ENCODE measurements around the gene GPR173.

The GPR173 gene, protein sequence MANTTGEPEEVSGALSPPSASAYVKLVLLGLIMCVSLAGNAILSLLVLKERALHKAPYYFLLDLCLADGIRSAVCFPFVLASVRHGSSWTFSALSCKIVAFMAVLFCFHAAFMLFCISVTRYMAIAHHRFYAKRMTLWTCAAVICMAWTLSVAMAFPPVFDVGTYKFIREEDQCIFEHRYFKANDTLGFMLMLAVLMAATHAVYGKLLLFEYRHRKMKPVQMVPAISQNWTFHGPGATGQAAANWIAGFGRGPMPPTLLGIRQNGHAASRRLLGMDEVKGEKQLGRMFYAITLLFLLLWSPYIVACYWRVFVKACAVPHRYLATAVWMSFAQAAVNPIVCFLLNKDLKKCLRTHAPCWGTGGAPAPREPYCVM

DNA sequence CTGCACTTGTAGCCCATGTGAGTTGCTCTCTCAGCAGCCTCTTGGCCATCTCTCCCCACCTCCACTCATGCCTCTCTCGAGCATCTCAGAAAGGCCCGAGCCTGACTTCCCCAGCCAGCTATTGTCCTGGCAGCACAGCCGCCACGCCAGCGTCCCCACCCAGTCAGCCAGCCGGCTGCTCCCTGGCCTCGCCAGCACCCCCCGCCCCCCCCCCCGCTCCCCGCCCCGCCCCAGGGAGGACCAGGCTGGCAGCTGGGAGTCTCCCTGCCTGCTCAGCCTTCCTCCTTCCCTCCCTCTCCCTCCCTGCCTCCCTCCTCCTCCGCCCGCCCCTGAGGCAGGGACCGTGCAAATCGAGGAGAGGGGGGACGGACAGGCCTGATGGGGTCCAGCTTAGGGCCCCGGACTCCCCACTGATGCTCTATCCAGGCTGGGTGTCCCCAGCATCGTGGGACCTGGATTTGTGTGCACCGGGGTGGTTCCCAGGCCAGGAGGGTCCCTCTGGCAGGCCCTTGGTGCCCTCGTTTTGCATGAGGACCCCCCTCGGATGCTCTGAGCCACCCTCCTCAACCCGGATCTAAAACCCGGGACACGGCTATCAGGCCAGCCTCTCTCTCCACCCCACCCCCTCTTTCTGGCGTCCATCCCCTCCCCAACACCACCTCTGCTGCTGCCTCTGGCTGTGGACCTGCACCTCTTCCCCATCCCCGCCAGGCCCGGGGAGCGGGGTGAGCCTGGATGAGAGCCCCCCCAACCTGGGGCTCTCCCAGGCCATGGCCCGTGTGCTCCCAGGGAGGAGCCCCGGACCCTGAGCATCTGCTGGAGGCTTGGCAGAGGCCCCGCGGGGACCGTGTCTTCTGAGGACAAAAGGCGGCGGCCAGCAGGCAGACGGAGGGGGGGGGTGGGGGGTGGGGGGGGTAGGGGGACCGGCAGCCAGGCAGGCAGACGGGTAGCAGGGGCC is at the start of gene GPR173:
GPR173 (plus strand) TSS at position 621 of the 958 bp plus-strand sequence. CDS start 27,833 bp downstream, outside the sequence.
- no peak for DNase-seq (ENCODE audit: low read depth in 3 of 3)

DNA sequence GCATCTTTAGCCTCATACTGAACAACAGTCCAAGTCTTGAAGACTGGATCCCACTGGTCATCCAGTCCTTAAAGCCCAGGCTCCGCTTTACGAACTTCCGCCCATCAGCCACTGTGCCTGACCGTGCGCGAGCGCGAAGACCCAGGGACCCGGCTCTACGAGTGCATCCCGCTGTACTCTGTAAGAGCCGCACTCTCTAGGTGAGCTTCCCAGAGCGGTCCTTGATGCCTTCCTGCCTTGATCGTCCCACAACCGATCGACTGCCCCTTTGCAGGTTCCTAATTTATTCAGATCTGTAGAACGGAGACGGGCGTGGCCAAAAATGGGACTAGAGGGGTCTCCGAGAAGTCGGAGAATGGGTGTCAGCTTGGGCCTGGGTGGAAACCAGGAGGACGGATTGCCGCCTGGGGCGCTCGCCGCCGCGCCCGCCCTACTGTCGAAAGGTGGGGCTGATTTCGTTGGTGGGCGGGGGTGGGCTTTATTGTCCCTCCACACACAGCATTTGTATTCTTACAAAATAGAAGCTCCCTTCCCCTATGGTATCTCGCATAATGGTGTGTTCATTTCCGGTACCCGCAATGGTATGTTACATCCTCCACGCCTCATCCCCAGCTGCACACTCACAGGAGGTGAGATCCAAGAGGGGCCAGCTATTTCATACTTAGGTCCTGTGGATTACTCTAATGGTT is 48.0 kb upstream of the GPR173 start:
- DNase-seq (ENCODE audit: low read depth in 3 of 3) = no peak

DNA sequence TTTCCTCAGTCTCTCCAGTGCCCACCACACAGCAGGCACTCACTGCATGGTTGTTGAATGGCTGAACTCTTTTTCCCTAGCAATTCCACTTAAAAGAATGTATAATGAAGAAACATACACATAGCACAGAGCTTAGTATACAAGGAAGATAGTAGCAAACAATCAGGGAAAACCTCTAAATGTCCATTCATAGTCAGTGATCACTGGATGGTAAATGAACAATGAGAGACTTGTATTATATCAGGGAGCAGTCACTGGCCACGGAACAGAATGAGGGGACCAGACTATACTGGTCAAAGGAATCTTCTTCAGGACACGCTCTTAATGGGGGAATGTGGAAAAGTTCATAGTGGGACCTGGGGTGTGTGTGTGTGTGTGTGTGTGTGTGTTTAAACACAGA is 46.6 kb upstream of the GPR173 start:
- DNase-seq (ENCODE audit: low read depth in 3 of 3) = no peak

DNA sequence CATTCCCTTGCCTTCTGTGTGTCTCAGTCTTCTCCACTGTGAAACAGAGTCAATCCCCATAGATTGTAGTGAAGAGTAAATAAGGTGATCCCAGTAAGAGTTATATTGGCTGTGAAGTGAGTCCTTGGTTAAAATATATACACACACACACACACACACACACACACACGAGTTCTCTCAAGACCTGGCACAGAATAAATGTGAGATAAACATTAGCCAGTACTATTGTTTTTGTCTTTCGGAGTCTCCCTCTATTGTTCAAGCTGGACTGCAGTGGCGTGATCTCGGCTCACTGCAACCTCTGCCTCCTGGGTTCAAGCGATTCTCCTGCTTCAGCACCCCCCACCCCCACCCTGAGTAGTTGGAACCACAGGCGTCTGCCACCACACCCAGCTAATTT is 45.5 kb upstream of the GPR173 start:
- DNase-seq (ENCODE audit: low read depth in 3 of 3) = no peak

DNA sequence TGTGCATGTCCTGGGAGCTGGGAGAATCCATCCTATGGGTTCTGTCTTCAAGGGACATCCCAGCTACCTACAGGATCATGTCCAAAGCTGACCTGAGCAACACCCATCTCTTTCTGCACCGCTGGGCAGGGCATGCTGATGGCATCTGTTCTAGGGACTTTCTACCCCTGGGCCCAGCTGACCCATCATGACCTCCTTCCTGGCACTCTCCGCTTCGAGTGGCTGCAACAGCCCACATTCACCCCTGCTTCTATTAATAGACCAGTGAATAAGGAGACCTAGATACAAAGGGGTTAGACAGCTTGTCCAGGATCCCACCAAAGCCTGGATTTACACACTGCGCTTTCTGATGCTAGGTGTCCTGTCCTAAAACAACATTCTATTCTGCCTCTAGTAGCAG is 44.6 kb upstream of the GPR173 start:
- DNase-seq (ENCODE audit: low read depth in 3 of 3) = no peak

DNA sequence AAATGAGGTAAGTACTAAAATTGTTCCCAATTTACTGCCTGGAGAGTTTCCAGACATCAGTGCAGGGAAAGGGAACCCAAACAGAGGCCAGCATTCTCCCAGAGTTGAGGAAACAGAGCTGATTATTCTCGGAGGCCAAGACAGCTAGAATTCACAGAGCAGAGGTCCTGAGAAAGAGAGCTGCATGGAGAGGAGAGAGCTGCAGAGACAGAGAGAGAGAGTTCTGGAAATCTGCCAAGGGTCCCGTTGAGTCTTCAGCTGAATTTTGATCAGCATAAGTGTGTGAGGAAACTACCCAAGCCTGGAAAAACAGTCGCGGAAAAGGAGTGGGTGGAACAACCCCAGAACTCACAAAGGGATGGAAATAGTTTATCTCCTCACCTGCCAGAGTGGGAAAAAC is 43.8 kb upstream of the GPR173 start:
- DNase-seq (ENCODE audit: low read depth in 3 of 3) = no peak

DNA sequence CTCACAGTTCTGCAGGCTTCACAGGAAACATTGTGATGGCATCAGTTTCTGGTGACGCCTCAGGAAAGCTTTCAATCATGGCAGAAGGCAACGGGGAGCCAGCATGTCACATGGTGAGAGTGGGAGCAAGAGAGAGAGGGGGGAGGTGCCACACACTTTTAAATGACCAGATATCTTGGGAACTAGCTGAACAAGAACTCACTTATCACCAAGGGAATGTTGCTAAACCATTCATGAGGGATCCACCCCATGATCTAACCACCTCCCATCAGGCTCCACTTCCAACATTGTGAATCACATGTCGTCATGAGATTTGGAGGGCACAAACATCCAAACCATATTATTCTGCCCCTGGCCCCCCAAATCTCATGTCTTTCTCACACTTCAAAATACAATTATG is 43.3 kb upstream of the GPR173 start:
- no peak for DNase-seq (ENCODE audit: low read depth in 3 of 3)

DNA sequence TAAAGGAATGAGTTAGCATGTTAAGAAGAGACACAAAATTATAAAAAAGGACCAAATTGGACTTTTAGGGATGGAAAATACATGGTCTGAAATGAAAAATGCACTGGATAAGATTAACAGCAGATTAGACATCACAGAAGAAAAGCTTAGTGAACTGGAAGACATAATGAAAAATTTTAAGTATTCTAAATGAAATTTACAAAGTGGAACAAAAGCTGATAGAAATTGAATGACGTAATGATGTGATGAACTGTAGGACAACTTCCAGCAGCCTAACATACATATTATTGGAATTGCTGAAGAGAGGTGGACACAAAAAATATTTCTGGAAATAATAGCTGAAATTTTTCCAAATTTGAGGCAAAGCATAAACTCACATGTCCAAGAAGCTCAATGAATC is 39.6 kb upstream of the GPR173 start:
- DNase-seq (ENCODE audit: low read depth in 3 of 3) = no peak

DNA sequence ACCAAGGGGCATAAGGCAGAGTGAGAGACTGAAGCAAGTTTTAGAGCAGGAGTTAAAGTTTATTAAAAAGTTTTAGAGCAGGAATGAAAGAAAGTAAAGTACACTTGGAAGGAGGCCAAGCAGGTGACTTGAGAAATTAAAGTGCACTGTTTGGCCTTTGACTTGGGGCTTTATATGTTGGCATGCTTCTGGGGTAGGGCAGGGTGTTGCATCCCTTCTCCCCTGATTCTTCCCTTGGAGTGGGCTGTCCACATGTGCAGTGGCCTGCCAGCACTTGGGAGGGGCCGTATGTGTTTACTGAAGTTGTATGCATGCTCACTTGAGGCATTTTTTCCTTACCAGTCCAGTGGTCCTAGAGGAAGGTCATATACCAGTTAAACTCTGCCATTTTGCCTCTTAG is 35.3 kb upstream of the GPR173 start:
- DNase-seq (ENCODE audit: low read depth in 3 of 3) = no peak

DNA sequence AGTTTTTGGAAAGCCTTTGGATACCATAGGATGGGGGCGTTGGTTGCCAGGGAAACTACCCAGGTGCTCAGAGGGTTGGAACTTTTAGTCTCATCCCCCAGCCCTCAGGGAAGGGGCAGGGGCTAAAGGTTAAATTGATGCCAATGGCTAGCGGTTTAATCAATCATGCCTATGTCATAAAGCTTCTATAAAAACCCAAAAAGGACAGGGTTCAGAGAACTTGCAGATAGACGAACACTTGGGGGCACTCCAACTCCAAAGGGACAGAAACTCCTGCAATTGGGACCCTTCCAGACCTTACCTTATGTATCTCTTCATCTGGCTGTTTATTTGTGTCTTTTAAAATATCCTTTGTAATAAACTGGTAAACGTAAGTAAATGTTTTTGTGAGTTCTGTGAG is 30.0 kb upstream of the GPR173 start:
- no peak for DNase-seq (ENCODE audit: low read depth in 3 of 3)

DNA sequence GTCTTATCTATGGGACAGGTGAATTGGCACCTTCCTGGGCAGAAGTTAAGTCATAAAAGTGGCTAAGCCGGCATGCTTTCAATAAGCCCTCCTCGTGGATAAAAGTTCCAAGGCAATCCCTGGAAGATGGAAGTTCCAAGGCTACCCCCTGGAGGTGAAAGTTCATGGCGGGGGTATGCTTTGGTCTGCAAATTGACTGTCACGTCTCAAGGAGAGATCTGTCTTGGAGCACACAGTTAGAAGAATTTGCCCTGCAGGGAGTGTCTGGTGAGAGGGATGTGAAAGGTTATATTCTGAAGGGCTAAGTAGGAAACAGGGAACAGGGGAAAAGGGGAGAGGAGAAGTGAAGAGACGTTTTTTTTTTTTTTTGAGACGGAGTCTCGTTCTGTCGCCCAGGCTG is 26.2 kb upstream of the GPR173 start:
- DNase-seq (ENCODE audit: low read depth in 3 of 3) = no peak

DNA sequence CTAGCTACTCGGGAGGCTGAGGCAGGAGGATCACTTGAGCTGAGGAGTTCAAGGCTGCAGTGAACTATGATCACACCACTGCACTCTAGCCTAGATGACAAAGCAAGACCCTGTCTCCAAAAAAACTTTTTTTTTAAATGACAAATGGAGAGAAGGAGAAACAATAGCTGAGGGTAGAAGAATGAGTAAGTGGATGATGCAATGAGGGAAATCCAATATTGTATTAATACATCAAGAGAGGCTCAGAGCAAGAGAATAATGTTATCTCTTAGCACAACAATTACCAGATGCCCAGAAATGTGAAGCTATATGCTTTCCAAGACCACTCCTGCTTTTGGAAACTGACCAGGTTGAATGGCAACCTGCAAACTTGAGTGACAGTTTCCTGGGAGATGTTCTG is 19.9 kb upstream of the GPR173 start:
- no peak for DNase-seq (ENCODE audit: low read depth in 3 of 3)

DNA sequence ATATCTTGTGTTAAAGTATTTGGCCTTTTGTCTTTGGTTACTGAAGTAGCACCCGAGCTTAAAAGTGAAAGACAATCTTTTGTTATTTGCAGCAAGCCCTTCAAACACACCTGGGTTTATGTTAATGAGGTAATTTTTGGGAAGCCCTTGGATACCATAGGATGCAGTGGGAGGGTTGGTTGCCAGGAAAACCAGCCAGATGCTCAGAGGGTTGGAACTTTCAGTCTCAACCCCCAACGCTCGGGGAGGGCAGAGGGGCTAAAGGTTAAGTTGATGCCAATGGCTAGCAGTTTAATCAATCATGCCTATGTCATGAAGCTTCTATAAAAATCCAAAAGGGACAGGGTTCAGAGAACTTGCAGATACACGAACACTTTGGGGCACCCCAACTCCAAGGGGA is 17.2 kb upstream of the GPR173 start:
- DNase-seq (ENCODE audit: low read depth in 3 of 3) = no peak

DNA sequence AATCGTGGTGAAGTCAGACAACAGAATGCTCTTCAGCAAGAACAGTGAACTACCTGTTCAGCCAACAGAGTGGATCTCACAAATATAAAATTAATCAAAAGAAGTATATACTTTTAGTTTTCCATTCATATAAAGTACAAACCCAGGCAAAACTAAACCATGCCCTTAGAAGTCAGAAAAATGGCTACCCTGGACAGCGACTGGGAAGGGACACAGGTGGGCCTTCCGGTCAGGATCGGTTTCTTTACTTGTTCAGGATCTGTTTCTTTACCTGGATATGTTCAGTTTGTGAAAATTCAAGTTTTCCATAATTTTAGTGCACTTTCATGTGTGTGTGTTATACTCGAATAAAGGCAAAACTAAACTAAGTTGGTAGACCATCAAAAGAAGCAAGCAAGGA is 12.4 kb upstream of the GPR173 start:
- no peak for DNase-seq (ENCODE audit: low read depth in 3 of 3)

DNA sequence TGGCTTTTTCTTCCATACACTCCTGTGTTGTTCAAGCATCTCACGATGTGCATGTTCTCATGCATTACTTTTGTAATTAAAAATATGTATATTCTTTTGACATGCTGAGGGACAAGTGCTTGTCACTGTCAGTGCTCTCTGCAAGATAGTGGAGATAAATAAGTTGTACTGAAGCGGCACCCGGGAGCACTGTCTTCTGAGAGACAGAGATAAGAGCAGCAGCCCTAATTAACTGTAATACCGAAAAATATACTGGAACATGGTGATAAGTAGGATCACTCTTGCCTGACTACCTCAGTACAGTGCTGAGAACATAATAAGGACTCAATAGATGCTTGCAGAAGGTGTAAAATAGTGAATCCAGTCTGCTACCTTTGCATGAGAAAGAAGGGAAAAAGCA is 9.4 kb upstream of the GPR173 start:
- no peak for DNase-seq (ENCODE audit: low read depth in 3 of 3)

DNA sequence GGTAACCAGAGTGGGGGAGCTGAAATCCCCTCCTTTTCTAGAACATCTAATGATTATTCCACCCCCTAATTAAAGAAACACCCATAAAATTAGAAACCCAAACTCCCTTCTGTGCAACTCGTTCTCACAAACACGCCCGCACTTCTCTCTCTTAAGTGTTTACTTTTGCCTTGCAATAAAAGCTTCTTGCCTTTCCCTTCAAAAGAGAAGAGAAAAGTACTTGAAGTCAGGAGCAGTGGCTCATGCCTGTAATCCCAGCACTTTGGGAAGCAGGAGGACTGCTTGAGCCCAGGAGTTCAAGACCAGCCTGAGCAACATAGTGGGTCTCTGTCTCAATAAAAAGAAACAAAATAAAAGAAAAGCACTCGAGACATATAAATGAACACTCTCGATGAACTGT is 3.6 kb upstream of the GPR173 start:
- DNase-seq (ENCODE audit: low read depth in 3 of 3) = no peak

DNA sequence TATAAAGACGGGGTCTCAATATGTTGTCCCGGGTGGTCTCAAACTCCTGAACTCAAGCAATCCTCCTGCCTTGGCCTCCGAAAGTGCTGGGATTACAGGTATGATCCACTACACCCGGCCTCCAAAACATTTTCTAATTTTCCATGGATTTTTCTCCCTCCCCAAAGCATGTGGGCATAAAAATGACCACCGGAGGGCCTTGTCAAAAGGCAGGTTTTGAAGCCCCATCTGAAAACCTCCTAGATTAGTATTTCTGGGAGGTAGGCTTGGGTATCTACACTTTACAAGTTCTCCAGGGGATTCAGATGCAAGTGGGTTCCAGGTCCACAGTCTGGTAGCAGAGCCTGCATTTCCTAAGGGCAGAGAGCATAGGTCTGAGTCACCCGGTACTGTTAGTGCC is 1.4 kb upstream of the GPR173 start:
- no peak for DNase-seq (ENCODE audit: low read depth in 3 of 3)

DNA sequence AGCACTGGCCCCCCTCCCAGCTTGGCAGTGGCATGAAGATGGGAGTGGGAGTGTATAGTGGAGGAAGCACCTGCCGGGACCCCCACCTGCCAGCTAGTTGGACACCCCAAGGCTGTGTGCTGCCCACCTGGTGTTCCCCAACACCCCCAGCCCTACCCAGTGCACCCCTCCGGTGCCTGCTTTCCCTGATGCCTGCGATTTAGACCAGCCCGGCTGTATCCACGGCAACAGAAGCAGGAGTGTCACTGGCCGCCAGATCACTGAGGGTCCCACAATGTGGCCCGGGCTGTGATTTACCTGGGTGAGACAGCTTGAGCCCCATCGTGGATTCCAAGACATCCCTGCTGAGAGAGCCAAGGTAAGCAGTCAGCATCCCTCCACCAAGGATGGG is 533 bp downstream of the GPR173 start:
- no peak for DNase-seq (ENCODE audit: low read depth in 3 of 3)

DNA sequence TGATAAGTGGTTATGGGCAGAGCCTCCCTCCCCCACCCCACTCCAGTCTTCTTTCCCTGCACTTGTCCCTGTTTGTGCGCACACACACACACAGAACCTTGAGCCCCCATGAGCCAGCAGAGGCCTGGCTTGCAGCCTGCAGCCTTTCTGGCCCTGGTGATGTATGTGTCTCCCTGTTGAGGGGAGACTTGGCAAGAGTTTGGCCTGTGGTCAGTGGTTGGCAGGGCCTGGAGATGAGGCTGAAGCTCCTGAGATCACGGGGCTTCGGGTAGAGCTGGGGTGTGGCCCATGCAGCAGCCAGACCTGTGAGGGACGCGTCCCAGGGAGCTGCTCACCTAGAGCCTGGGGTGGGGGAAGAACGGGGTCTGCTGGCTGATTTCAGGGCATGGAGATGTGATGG is 2.3 kb downstream of the GPR173 start:
- DNase-seq (ENCODE audit: low read depth in 3 of 3) = no peak

DNA sequence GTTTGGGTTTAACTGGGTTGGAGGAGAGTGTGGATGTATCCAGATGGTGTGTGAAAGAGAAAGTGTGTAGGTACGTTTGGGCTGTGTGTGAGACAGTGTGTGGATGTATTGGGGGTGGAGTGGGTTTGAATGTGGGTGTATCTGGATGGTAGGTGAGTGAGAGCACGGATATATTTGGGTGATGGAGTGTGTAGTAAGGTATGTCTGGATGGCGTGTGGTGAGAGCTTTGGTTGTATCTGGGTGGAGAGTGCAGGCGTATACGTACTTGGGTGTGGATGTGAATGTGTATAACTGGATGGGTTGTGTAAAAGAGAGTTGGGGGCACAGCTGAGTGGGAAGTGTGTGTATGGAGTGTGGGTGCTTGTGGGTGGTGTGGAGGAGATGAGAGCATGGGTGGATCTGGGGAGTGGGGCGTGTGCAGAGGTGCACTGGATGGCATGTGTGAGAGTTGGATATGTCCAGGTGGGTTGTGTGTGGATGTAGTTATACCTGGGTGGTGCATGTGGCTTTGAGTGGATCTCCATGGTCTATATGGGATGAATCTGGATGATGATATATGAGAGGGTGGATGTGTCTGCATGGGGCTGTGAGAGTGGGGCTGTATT is 6.8 kb downstream of the GPR173 start:
- no peak for DNase-seq (ENCODE audit: low read depth in 3 of 3)

DNA sequence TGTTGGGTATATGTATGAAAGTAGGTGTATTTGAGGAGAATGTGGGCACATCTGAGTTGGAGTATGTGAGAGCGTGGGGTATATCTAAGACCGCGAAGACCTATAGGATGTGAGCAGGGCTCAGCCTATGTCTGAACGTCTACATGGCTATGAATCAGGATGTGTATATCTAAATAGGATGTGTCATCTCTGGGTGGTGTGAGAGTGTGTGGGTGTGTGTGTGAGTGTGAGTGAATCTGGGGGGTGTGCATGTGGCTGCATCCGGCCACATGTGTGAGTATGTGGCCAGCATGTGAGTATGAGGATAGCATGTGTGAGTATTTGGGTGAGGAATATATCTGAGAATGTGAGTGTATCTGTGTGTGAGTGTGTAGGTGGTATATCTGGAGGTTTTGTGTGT is 7.7 kb downstream of the GPR173 start:
- DNase-seq (ENCODE audit: low read depth in 3 of 3) = no peak

DNA sequence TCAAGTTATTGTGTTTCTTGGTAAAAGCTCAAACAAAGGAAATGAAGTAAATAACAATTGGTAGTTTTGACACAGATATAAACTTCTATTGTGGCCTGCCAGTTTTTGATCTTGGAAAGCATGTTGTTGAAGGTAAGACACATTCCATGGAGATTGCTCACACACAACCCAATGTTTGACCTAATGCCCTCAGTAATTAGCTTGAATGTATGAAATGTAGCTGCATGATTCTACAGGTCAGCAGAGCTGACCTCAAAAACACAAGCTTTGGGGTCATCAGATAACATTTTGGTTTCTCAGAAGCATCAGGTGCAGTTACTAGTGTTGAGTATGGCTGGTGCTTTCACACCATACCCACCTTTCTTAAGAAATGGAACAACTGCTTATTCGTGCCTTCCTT is 16.5 kb downstream of the GPR173 start:
- no peak for DNase-seq (ENCODE audit: low read depth in 3 of 3)

Data from stimulated activated CD4-positive, alpha-beta T cell treated with anti-CD3 and anti-CD28 coated beads, TNF-alpha, amount 100 ng/mL, for 4 hours (primary cell).